SW480 (cell line): Measurements from ENCODE around the gene DPYSL5.

Experiments
- DNase-seq: peaks from one replicate; pipeline ENCODE4 v3.0.0-alpha.2; 2016; ENCODE audit warnings: low spot score

The DPYSL5 gene

DNA sequence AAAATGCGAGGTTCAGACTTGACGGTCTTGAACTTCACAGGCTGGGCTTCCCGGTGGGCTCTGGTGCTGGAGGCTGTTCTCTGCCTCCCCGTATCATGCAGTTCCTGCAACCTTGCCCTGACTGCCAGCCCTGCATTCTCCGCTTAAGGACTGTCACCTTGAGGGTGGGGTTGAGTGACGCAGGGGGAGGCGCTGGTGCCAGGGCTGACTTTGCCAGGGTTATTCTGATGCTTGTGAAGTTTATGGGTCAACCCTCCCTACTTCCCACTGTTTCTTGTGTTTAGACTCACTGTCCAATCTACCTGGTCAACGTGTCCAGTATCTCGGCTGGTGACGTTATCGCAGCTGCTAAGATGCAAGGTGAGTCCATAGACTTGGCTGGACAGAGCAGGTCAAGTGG, 85.0 kb downstream of the DPYSL5 start:
- no peak for DNase-seq

- DNase-seq: no peak
Observed at GRCh38 chr2:26933431-26934334, 85.8 kb downstream of the DPYSL5 start.

GRCh38 chr2:26934335-26934724, 86.4 kb downstream of the DPYSL5 start:
- no peak for DNase-seq

- DNase-seq: no peak
Observed at GRCh38 chr2:26934985-26935384, 87.1 kb downstream of the DPYSL5 start.

DNA sequence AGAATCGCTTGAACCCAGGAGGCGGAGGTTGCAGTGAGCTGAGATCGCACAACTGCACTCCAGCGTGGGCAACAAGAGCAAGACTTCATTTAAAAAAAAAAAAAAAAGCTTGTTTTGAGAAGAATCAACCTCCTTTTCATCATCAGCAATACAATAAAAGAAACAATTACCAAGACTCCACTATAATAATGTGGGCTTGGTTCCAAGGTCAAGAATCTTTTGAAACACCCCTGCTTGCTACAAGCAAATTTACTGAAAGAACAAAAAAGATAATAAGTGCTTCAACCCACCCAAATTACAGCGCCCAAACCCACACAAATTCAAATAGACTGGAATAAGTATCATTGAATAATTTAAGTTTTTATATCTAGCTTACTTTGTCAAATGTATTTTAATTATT, 88.9 kb downstream of the DPYSL5 start:
- DNase-seq: no peak

DNA sequence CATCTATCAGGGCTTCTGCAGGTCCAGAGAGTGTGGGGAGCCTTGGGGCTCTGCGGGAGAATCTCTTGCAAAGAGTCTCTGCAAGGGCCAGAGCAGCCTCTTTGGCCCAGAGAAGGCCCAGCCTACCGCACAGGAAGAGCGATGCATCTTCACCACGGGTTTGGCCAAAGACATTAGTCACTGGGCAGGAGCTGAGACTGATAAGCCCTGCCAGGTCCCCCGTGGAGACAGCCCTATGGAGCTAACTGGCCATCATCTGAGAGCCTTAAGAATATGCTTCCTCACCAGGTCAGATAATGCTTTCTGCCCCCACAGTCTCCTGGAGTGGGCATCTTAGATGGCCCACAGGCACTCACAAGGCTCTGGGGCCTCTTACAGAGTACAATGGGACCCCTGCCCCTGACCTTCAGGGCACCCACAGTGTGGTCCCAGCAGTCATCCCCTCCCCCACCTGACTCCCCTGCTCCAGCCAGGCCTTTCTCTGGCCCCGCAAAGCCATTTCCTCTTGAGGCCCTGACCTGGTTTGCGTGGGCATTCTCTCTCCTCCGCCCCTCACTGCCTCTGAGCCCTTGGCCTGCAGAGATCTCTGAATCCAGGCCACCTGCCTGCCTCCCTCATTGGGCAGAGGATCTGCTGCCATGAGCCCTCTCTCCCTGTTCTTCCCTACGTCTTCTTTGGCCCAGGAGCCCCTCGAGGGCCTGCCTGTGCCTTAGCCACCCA, 90.6 kb downstream of the DPYSL5 start:
- DNase-seq: no peak

DNA sequence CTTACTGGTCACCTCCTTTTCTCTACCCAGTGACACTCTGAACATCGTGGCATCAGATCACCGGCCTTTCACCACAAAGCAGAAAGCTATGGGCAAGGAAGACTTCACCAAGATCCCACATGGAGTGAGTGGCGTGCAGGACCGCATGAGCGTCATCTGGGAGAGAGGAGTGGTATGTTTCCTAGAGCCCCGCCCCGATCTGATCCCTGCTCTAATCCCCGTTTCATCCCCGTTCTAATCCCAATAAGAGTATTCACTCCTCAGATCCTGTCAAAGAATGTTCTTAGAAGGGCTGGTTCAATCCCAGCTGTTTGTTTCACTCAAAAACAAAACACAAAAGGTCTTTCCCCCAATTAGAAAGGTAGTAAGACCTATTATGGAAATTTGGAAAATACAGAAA, 92.1 kb downstream of the DPYSL5 start:
- no peak for DNase-seq

DNA sequence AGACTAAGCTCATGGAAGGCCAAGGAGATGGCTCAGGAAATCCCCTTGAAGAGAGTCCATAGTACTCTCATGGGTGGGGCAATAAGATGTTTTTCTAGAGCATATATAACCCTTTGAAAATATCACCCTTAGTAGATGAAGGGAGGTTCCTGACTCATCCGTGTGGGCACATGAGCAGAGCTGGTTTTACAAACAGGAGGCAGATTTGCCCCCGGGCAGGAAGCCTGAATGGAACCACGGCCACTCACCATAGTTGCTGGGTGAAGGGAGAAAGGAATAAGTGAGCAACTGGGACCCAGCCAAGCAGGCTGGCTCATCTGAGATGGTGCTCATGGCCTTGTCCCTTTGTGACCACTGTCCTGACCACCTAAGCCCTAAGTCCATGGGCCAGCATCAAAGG, 93.6 kb downstream of the DPYSL5 start:
- peak; percentile 29 for DNase-seq

GRCh38 chr2:26942543-26943295, 94.8 kb downstream of the DPYSL5 start:
- DNase-seq: peak; percentile 44

DNA sequence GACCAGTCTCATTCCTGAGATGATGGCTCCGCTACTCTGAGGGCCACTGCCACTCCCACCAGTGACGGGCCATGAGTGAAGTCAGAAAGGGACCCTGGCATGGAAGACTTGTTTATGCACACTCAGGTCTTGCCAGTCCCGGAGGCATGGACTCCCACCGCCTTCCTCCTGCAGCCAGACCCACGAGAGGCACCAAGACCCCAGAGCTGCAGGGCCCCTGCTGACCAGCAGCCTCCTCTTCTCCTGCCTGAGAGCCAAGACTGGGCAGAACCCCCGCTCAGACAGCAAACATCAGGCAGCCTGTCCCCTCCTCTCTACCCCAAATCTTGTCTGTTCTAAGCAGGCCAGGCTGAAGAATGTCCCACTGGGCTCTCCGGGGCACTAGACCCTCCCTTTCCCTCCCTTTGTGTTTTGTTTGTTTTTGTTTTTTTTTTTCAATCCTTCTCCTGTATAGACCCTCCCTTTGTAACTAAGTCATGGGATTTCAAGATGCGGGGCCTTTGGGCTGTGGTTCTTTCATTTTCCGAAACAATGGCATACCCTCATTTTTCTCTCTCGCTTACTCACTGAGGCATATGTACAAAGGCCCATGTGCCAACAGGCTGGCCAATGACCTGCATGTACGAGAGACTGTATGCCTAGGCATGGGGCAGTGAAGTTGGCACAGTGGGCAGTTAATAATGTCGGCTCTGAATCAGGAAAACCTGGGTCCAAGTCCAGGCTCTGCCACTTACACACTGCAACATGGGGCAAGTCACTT, 98.2 kb downstream of the DPYSL5 start:
- DNase-seq: no peak

DNA sequence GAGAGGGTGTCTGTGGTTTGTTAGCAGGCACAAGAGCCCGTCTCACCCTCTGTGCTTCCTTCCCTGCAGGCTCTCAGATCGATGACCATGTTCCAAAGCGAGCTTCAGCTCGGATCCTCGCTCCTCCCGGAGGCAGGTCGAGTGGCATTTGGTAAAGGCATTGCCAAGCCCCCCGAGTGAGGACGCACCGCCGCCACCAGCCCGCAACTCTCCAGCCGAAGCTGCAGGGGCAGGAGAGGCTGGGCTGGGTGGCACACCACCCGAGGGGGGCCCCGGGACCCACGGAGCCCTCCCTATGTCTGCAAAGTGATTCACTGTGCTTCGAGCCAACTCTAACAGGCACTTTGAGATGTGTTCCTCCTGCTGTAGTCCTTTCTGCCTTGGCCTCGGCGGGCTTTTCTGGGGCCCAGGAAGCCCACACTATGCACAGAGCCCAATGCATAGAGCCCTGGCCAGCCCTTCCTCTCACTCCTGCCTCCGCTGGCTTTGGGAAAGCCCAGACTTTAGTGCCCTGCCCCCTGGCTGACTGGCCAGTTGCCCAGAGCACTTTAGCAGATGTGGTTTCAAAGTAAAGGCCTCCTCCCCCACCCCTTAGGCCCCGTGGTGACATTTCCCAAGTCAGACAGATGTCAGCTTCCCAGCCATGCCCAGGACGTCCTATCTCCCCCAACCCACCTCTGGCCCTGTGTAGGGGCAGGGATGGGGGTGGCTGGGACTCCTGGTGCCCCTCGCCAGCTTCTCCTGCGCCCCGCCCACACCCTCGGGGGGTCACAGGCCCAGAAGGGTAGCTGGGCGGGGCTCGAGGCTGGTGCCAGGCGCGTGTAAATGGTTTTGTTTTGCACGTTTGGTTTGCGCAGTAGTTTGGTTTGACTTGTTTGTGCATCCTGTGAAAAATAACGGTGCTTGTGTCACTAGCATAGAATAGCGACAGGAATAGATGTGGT, 99.2 kb downstream of the DPYSL5 start:
- peak; percentile 67 for DNase-seq

- no peak for DNase-seq
Observed at GRCh38 chr2:26948800-26949199, 100.9 kb downstream of the DPYSL5 start.

- no peak for DNase-seq
Observed at GRCh38 chr2:26950246-26950645, 102.3 kb downstream of the DPYSL5 start.

GRCh38 chr2:26951236-26951635, 103.3 kb downstream of the DPYSL5 start:
- DNase-seq: no peak

- no peak for DNase-seq
Observed at GRCh38 chr2:26952374-26952773, 104.4 kb downstream of the DPYSL5 start.

- no peak for DNase-seq
Observed at GRCh38 chr2:26954135-26954534, 106.2 kb downstream of the DPYSL5 start.

- DNase-seq: no peak
Observed at GRCh38 chr2:26957041-26957440, 109.1 kb downstream of the DPYSL5 start.

DNA sequence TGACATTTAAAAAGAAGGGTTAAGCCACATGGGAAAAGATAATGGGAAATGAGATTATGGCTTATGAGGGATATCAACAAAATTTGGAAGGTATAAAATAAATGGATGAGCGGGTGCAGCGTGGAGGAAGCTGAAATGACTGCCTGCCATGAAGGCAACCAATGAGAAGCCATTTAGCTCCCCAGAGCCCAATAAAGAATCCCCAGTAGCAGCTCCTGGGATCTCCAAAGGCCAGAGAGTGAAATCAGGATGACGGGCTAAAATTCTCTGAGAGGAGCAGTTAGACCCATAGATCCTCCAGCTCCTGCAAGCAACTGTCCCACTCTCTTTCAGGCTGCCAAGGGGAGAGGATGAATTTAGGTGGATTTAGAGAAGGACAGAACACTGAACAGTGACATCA, 109.6 kb downstream of the DPYSL5 start:
- no peak for DNase-seq

- no peak for DNase-seq
Observed at GRCh38 chr2:26959331-26959730, 111.4 kb downstream of the DPYSL5 start.

DNA sequence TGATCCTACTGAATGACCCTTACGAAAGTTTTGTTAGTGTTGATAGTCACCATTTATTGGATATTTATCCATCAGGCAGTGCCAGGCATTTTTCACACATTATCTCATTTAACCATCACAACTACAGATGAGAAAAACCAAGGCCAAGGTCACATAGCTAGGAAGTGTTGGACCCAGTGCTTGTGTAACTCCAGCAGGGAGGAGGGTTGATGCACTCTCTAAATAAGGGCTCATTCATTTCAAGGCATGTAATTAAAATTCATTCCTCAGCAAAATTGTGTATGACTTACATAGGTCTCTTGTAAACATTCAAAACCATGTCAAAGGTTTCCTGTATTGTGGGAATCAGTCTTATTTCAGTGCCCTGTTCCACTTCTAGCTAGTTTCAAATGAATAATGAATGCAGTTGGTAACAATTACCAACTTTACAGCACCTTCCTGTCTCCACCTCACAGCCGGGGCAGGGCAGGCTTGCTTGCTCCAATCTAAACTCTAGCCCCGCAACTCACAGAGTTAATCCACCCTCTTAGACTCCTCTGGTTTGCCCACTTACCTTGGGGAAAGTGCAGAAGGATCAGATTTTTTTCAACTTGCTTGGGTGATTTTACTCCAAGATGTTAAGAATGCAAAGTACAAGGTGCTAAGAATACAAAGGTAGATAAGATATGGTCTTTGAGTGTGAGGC, 116.7 kb downstream of the DPYSL5 start:
- DNase-seq: no peak
